ENCODE measurements around the gene FBH1. TPM values are rescaled to one million over a fixed set of nuclear protein-coding genes. Genes with fewer than 3 reads are reported as not detected.
"Not testable (repeated sequence)": the region's sequence is repeated elsewhere in the genome, so short reads cannot be mapped to it uniquely, and the experiment has no call there.

FBH1 gene
- total RNA-seq, 1 donor from 2014 or later: 73.3 TPM

DNA sequence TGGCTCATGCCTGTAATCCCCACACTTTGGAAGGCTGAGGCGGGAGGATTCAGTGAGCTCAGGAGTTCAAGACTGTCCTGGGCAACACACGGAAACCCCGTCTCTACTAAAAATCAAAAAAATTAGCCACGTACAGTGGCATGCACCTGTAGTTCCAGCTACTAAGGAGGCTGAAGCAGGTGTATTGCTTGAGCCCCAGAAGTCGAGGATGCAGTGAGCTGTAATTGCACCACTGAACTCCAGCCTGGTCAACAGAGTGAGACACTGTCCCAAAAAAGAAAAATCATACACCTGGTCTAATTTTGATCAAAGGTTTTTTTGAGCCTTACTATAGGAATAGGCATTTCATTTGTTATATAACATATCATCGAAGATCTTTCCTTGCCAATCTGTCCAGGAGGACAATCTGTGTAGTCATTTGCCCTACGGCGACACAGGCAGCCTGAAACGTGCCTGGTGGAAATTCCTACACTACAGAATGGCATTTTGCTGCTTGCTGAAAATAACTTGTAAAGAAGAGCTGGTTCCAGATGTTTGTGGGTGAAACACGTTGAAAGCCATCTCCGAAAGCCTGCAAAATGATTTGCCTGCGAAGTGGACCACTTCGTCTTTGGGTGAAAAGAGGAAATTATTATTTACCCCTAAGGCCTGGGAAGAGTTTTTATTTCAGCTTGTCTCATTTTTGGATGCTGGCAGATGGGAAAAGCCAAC lies 45.5 kb upstream of the FBH1 start:
- no peak for DNase-seq
- Histone ChIP-seq H3K36me3 (no peaks in the 10 kb centered on the region), H3K4me3 (no peak overlapping the region), H3K27me3 (no peaks in the 10 kb centered on the region), H3K9me3 (no peaks in the 10 kb centered on the region), H3K4me1 (no peaks in the 10 kb centered on the region), H3K27ac (no peak overlapping the region)
- TF ChIP-seq, protein P1, sequence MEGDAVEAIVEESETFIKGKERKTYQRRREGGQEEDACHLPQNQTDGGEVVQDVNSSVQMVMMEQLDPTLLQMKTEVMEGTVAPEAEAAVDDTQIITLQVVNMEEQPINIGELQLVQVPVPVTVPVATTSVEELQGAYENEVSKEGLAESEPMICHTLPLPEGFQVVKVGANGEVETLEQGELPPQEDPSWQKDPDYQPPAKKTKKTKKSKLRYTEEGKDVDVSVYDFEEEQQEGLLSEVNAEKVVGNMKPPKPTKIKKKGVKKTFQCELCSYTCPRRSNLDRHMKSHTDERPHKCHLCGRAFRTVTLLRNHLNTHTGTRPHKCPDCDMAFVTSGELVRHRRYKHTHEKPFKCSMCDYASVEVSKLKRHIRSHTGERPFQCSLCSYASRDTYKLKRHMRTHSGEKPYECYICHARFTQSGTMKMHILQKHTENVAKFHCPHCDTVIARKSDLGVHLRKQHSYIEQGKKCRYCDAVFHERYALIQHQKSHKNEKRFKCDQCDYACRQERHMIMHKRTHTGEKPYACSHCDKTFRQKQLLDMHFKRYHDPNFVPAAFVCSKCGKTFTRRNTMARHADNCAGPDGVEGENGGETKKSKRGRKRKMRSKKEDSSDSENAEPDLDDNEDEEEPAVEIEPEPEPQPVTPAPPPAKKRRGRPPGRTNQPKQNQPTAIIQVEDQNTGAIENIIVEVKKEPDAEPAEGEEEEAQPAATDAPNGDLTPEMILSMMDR (IDR thresholded peaks at IDR 0.05): no peak
- no peak for ATAC-seq
- intact Hi-C loops (cut with DNase I): no loop called here

DNA sequence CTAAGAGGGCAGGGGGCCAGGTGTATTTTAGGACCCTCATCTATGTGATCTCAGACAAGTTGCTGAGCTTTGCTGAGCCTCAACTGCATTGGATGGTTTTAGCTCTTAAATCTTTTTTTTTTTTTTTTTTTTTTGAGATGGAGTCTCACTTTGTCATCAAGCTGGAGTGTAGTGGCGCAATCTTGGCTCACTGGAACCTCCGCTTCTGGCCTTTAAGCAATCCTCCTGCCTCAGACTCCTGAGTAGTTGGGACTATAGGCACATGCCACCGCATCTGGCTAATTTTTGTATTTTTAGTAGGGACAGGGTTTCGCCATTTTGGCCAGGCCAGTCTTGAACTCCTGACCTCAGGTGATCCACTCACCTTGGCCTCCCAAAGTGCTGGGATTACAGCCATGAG lies 43.4 kb upstream of the FBH1 start:
- intact Hi-C loops (cut with DNase I); H3K27me3 ChIP-seq; ATAC-seq; H3K9me3 ChIP-seq; H3K4me1 ChIP-seq; H3K27ac ChIP-seq; H3K36me3 ChIP-seq; H3K4me3 ChIP-seq; DNase-seq: not testable (repeated sequence)

- H3K9me3 ChIP-seq: no peaks in the 10 kb centered on the region
- no peaks in the 10 kb centered on the region for H3K27me3 ChIP-seq
- H3K4me1 ChIP-seq: no peaks in the 10 kb centered on the region
- H3K36me3 ChIP-seq: no peaks in the 10 kb centered on the region
- ATAC-seq: no peak
- intact Hi-C loops (cut with DNase I): no loop called here
- TF ChIP-seq, protein P1 (IDR thresholded peaks at IDR 0.05): no peak
- H3K27ac ChIP-seq: no peak overlapping the region
- DNase-seq: no peak
- no peak overlapping the region for H3K4me3 ChIP-seq
Observed at GRCh38 chr10:5854131-5854475, 35.9 kb upstream of the FBH1 start.

- TF ChIP-seq, protein P1 (IDR thresholded peaks at IDR 0.05): no peak
- no peak overlapping the region for H3K4me3 ChIP-seq
Observed at GRCh38 chr10:5855979-5856700, 33.9 kb upstream of the FBH1 start.

DNA sequence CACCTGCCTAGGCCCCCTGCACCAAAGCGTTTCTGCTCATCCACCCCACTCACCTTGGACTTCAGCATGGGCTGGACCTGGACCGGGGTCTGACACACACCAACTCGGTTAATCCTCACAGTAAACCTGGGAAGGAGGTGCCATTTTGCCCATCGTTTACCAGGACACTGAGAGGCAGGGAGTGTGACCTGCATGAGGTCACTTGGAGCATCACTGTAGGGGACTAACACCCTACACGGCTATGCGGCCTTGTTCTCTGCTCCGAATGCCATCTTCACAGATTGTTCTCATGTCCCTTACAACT lies 33.4 kb upstream of the FBH1 start:
- DNase-seq (no peak), ATAC-seq (no peak)
- TF ChIP-seq, protein P1 (IDR thresholded peaks at IDR 0.05): no peak
- no peak overlapping the region for H3K4me3 ChIP-seq
- intact Hi-C loops (cut with DNase I): no loop called here
- H3K27ac ChIP-seq: no peak overlapping the region
- H3K27me3 ChIP-seq: no peaks in the 10 kb centered on the region
- no peaks in the 10 kb centered on the region for H3K4me1 ChIP-seq
- no peaks in the 10 kb centered on the region for H3K36me3 ChIP-seq
- no peaks in the 10 kb centered on the region for H3K9me3 ChIP-seq

More at GRCh38 chr10:5855979-5856700, 33.9 kb upstream of the FBH1 start:
- DNase-seq (no peak), ATAC-seq (no peak)
- intact Hi-C loops (cut with DNase I): no loop called here
- Histone ChIP-seq H3K27me3 (no peaks in the 10 kb centered on the region), H3K4me1 (no peaks in the 10 kb centered on the region), H3K9me3 (no peaks in the 10 kb centered on the region), H3K27ac (no peak overlapping the region), H3K36me3 (no peaks in the 10 kb centered on the region)

DNA sequence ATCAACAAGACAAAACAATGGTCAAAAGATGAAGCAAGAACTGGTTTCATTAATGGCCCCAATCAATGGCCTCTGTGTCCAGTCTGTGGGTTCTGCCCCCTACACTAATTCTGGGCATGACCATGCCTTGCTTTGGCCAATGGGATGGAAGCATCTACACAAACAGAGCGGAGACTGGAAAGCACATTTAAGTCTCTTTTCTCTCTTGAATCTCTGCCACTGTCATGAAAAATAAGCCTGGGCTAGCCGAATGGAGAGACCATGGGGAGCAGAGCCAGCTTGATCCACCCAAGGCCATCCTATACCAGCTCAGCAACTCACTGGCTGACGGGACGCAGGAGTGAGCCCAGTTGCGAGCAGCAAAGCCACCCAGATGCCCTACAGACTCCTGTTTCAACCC lies 31.2 kb upstream of the FBH1 start:
- intact Hi-C loops (cut with DNase I): no loop called here
- DNase-seq (no peak), ATAC-seq (no peak)
- no peaks in the 10 kb centered on the region for H3K27me3 ChIP-seq
- no peak overlapping the region for H3K27ac ChIP-seq
- TF ChIP-seq, protein P1 (IDR thresholded peaks at IDR 0.05): no peak
- H3K36me3 ChIP-seq: no peaks in the 10 kb centered on the region
- no peaks in the 10 kb centered on the region for H3K9me3 ChIP-seq
- no peaks in the 10 kb centered on the region for H3K4me1 ChIP-seq
- no peak overlapping the region for H3K4me3 ChIP-seq
